HG03457 (cell line): ENCODE results near the gene CDK17.
"Not testable (repeated sequence)": the region's sequence is repeated elsewhere in the genome, so short reads cannot be mapped to it uniquely, and the experiment has no call there.

Source experiments
- ATAC-seq: cut with Tn5 transposase; IDR thresholded peaks from one replicate; pipeline ENCODE4 v1.9.1; 2021; ENCODE audit warnings: moderate number of reproducible peaks; ENCODE audit not compliant: unreplicated experiment

Gene CDK17

GRCh38 chr12:96395236-96395635 lies 5.0 kb downstream of the CDK17 start:
- ATAC-seq = no peak

GRCh38 chr12:96393229-96393628 lies 7.0 kb downstream of the CDK17 start:
- ATAC-seq = not testable (repeated sequence)

- no peak for ATAC-seq
These were observed 7.8 kb downstream of the CDK17 start for GRCh38 chr12:96392397-96392796.

- no peak for ATAC-seq
These were observed 12.3 kb downstream of the CDK17 start for GRCh38 chr12:96387981-96388380.

- ATAC-seq = no peak
These were observed 13.4 kb downstream of the CDK17 start for GRCh38 chr12:96386794-96387193.

GRCh38 chr12:96383991-96384390 lies 16.2 kb downstream of the CDK17 start:
- no peak for ATAC-seq

- ATAC-seq = no peak
These were observed 16.9 kb downstream of the CDK17 start for GRCh38 chr12:96383371-96383770.

GRCh38 chr12:96379743-96380142 lies 20.5 kb downstream of the CDK17 start:
- not testable (repeated sequence) for ATAC-seq

- no peak for ATAC-seq
These were observed 21.9 kb downstream of the CDK17 start for GRCh38 chr12:96378319-96378718.

- no peak for ATAC-seq
These were observed 23.4 kb downstream of the CDK17 start for GRCh38 chr12:96376865-96377264.

- peak; percentile 83 for ATAC-seq
These were observed 24.2 kb downstream of the CDK17 start for GRCh38 chr12:96375841-96376604.

- ATAC-seq = no peak
These were observed 25.1 kb downstream of the CDK17 start for GRCh38 chr12:96375170-96375569.

- no peak for ATAC-seq
These were observed 28.2 kb downstream of the CDK17 start for GRCh38 chr12:96371790-96372699.

- no peak for ATAC-seq
These were observed 29.0 kb downstream of the CDK17 start for GRCh38 chr12:96371138-96371789.

GRCh38 chr12:96368687-96369086 lies 31.6 kb downstream of the CDK17 start:
- no peak for ATAC-seq

GRCh38 chr12:96368233-96368632 lies 32.0 kb downstream of the CDK17 start:
- no peak for ATAC-seq

GRCh38 chr12:96366381-96366654 lies 33.9 kb downstream of the CDK17 start:
- no peak for ATAC-seq

GRCh38 chr12:96365604-96366380 lies 34.4 kb downstream of the CDK17 start:
- no peak for ATAC-seq

- no peak for ATAC-seq
These were observed 36.0 kb downstream of the CDK17 start for GRCh38 chr12:96364092-96364700.

GRCh38 chr12:96361074-96361473 lies 39.2 kb downstream of the CDK17 start:
- ATAC-seq = no peak

GRCh38 chr12:96360550-96360949 lies 39.7 kb downstream of the CDK17 start:
- ATAC-seq = no peak
